GM21737 (cell line): ENCODE data around the gene MCRIP1.
A peak's percentile ranks its signal among the peaks of the same experiment; 100 is the strongest.
"Not testable (repeated sequence)": the region's sequence is repeated elsewhere in the genome, so short reads cannot be mapped to it uniquely, and the experiment has no call there.

Experiments used
- ATAC-seq: cut with Tn5 transposase; IDR thresholded peaks from one replicate; pipeline ENCODE4 v1.9.1; 2021; ENCODE audit warnings: mild to moderate bottlenecking, moderate library complexity; ENCODE audit not compliant: unreplicated experiment

Gene MCRIP1

DNA sequence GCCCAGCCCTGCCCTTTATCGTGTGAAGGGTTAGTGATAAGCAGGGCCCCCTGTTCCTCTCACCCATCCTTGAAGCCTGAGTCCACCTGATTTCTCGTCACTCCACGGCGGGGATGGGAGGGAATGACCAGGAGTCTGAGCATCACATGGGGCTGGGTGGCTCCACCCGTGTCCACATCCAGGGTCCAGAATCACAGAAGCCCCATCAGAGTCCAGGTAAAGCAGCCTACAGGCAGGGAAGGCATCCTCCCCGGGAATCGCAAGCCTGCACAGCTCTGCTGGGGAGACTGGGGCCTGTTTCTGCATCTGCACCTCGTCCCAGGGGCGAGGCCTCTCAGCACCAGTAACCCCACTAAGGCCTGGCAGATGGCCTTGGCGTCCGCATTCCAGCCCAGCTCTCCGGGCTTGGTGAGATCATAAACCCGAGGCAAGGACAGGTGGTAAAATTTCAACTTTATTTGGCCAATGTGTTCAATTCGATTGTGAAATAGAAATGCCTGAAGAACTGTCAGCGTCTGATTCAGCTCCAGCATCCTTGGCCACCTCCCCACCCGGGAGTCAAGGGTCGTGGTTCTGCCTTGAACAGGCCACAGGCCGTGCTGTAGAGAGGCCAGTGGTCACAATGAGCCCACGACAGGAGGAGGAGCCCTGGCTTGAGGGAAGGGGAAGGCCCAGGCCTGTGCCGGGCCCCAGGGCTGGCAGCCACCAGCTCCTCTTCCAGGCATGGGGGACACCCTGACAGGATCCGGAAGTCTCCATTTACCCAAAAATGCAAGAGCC is 9.8 kb upstream of the MCRIP1 start:
- no peak for ATAC-seq

- ATAC-seq: no peak
Measured at GRCh38 chr17:81842378-81842724, 9.3 kb upstream of the MCRIP1 start.

GRCh38 chr17:81841866-81842265 is 8.8 kb upstream of the MCRIP1 start:
- ATAC-seq: no peak

DNA sequence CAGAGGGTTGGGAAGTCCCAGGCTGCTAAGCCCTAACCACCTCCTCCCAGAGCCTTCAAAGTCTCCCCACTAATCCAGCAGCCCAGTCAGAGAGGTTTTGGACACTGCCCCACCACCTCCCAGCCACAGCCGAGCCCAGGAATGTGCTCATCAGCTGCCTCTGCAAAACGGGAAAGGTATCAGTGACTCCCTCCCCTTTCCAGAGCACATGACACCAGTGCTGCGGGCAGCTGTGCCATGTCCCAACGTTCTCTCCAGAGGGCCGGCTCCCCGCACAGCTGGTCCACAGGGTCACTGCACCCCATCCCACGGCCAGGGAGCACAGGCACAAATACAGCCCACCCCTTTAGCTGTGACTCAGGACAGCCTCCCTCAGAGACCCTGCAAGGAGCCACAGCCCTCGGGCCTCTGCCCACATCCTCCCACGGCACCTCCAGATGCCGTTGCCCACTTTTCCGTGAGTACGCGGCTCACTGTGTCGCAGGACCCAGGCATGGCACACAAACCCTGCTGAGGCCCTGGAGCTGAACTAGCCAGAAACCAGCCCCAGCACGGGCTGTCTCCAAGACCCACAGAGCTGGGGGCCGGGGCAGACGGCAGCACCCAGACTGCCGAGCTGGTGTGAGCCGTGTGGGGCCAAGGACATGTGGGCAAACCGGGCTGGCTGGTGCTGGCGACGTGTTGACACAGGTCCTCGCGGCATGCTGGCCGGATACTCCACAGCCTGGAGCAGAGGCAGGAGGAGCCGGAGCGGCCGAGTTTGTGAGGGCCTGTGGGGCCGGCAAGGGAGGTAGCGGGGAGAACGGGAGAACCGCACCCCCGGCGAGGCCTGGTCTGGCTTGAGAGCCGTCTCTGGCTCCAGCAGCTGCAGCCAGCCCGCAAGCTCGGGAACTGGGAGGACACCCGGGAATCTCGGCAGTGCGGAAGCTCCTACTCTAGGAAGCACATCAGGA is 8.0 kb upstream of the MCRIP1 start:
- no peak for ATAC-seq

- not testable (repeated sequence) for ATAC-seq
Measured at GRCh38 chr17:81840059-81840458, 7.0 kb upstream of the MCRIP1 start.

- no peak for ATAC-seq
Measured at GRCh38 chr17:81839301-81839700, 6.2 kb upstream of the MCRIP1 start.

DNA sequence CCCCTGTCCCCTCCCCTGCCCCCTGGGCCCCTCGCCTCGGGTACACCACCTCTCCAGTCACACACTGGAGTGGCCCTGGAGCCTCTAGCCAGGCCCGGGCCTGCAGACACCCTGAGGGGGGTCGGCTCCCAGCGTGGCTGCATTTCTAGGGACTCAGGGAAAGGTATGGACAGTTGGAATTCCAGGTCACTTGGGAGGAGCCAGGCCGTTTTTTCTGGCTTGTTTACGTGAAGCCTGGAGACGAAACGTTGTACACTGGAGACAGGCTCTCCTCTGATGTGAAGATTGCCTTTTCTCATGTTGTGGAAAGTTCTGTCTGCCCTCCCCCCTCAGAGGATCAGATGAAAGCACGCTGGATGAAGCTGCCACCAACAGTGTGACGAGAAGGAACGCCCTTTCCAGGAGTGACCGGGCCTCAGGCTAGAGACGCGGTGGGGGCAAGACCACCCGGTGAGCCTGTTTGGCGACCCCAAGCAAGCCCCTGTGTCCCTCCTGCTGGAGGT is 5.7 kb upstream of the MCRIP1 start:
- ATAC-seq: no peak

DNA sequence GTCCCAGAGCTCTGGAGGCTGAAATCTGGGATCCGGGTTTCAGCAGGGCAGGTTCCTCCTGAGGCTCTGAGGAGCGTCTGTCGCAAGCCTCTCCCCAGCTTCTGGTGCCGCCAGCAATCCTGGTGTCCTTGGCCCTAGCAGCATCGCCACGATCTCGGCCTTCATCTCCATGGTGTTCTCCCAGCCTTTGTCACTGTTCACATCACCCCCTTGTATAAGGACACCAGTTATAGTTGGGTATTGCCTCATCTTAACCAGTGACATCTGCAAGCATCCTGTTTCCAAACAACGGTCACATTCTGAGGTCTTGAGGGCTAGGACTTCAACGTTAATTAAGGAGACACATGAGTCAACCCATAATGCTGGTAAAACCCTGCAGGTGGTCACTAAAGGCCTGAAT is 4.5 kb upstream of the MCRIP1 start:
- no peak for ATAC-seq

DNA sequence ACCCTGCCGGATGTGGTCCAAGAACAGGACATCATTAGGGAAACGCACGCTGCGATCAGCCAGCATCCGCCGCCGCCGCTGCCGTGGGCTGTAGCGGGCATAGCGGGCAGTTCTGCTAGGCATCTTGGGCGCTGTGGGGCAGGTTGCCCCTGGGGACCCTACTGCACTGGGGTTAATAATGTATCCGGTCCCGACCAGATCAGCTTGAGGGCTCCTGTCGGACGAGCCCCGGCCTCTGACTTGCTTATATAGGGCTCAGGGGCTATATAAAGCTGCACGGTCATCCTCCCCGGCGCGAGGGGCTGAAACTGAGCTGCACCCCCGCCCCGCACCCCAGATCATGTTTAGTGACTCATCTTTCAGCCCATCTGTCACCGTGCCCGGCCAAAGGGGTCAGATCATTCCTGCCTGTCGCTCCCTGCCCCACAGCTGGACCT is 1.8 kb upstream of the MCRIP1 start, which contains the start of gene PPP1R27:
PPP1R27 (minus strand) TSS at position 220 of the 437 bp plus-strand sequence; CDS start at position 123, 97 bp downstream.
- no peak for ATAC-seq

- ATAC-seq: no peak
Measured at GRCh38 chr17:81833921-81834830, 1.1 kb upstream of the MCRIP1 start.

GRCh38 chr17:81832608-81833159 is 407 bp downstream of the MCRIP1 start:
- peak; percentile 5 for ATAC-seq

DNA sequence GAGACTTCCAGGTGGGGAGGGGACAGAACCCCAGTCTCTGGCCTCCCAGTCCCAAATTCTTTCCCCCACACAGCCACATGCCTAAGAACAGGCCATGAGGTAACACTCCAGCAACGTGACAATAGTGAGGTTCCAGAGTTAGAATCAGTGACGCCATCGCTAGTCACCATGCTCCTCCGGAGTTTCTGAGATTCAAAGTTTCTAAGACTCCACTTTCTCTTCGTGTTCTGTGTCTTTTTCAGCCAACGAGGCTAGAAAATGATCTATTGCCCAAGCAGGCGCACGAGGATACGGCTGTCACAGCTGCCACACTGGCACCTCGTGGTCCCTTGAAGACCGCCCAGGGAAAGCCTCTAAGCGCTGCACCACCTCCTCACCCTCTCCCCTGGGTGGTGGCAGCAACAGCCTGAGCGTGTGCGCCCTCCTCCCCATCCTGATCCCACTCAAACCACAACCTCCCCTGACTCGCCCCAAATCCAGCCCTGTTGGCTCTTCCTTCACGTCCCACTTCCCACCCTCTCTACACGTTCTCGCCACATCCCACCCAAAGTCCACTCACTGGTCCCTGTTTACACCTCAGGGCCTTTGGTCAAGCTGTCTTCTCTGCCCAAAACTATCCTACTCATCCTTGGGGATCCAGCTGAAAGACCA is 1.0 kb downstream of the MCRIP1 start:
- peak; percentile 3 for ATAC-seq

DNA sequence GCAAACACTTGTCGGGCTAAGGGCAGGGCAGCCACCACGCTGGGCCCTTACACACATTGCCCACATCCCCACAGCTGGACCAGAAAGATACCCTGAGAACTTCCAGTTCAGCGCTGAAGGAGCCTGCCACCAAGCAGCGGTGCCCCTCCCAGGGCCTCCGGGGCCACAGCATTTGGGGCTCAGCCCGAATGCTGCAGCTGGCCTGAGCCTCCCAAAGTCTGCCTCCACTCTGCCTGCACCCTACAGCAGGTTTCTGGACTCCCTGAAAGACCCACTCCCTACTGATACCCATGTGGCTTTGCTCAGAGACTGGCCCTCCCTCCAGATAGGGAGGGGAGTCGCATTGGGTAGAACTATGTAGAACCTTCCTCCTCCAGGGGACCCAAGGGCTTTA is 1.5 kb downstream of the MCRIP1 start:
- no peak for ATAC-seq

GRCh38 chr17:81829858-81830257 is 3.2 kb downstream of the MCRIP1 start:
- no peak for ATAC-seq

DNA sequence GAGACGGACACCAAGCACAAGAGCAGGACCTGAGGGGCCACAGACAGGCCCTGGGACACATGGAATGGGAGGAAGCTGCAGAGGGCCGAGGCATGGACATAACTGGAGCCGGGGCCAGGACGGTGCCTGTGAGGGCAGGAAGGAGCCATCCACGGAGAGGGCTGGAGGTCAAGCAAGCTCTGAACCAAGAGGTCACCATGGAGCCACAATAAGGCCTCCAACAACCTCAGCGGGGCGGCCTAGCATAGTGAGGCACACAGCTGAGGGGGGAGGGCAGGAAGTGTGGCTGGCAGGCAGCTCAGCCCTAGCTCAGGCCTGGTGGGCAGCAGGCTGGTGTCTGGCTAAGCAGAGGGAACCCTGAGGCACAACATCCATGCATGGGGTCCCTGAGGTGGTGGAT is 4.4 kb downstream of the MCRIP1 start:
- no peak for ATAC-seq

DNA sequence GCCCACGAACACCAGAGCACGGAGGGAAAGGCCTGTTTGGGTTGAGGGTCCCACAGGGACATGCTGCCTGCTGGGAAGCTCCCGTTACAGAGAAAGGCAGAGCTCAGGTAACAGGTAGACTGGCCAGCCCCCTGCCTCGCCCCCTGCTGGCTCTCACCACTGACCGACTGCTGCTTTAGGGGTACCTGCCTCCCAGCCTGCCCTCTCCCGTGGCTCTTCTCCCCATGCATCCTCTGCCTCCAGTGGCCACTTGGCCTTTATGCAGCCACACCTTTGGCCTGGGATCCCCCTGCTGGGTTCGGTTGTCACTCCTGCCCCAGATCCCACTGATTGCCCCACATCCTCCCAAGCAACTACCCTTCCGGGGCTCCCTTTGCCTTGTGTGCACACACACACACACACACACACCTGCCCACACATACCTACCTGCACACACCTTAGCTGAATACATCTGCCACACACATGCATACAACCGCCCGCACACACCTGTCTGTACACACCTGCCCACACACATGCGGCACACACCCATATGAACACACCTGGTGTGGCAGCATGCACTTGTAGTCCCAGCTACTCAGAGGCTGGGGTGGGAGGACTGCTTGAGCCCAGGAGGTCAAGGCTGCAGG is 7.1 kb downstream of the MCRIP1 start:
- ATAC-seq: no peak

DNA sequence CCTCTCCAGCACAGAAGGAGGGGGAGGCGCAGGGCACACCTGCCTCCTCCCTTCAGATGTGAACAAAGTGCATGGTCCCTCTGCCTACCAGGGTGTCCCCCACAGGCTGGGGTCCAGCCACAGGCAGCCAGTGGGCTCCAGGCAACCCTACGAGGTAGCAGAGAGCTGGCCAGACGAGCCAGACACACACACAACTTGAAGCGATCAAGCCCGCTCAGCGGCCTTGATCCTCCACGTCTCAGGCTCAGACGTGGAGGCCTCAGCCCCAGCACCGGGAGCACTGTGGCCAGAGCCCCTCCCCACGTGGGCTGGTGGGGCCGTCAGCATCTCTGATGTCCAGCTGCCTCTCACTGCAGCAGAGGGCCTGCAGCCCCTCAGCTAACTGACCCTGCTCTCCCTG is 8.5 kb downstream of the MCRIP1 start:
- ATAC-seq: no peak

GRCh38 chr17:81823820-81824550 is 9.1 kb downstream of the MCRIP1 start:
- no peak for ATAC-seq
